GM21528 (cell line): ENCODE data around the gene SYCP3.
A peak's percentile ranks its signal among the peaks of the same experiment; 100 is the strongest.

ENCODE experiments used
- ATAC-seq: cut with Tn5 transposase; IDR thresholded peaks from one replicate; pipeline ENCODE4 v1.9.1; 2021; ENCODE audit warnings: mild to moderate bottlenecking, moderate library complexity; ENCODE audit not compliant: unreplicated experiment, low FRiP score

SYCP3 gene

DNA sequence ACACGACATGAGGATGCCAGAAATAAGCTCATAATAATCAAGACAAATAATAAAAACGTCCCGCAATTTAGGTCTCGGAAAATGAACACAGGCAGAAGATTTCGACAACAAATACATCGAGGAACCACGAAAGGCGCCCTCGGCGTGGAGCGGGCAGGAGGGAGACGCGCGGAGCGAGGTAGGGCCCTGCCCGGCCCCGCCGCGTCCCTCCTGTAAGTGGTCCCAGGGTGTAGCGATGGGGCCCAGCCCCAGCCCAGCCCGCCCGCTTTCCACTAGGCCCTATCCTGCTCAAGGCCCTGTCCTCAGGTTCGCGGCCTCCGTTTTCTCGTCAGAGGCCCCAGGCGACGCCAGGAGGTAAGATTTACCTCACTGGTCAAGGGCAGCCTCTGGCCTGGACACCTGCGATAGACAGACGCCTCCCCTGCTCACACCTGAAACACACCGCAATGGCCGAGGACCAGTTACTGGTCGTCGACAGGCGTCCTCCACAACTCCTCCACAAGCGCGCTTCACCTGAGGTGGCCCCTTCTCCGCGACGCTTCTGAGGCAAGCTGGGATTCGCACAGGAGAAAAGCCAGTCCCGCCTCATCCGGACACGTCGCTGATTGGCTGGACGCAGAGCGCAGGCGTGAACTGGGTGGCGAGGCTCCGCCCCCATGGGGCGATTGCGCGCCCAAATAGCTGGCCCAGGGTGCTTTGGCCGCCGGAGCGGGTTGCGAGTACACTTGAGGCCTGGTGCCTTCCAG, at the start of gene SYCP3:
SYCP3 (minus strand) TSS at position 543 of the 746 bp plus-strand sequence. CDS start 1,527 bp downstream, outside the sequence.
- no peak for ATAC-seq

DNA sequence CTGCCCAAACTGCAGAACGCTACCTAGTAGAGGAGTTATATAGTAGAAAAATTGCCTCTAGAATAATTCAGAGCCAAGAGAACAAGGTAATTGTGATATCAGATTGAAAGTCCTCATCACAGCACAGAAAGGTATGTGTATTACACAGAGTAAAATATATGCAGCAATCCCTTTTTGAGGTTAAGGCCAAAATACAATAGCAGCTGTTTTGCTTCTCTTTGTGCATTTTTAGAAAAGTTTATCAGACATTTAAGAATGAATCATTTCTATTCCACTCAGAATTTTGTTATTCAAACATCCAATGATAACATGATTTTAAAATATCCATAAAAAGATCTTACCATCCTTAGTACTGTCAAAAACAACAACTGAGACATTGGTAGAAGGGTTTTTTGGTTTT, 46.4 kb upstream of the SYCP3 start:
- ATAC-seq, result no peak

DNA sequence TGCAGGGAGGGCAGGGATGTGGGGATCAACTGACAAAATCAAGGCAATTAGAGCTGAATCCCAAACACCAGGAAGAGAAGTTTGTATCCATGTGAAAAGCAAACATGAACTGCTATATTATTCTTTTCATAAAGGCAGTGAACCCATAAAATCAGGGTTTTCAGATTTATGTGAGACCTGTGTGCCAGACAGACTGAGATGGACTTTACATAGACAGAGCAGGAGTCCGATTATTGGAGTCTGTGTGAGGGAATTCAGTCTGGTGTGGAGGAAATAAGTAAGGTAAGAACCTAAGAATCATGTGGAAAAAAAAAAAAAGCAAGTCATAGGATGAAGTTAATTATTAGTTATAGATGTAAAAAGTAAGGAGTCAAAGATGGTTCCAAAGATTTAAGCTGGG, 45.1 kb upstream of the SYCP3 start:
- ATAC-seq, result no peak

GRCh38 chr12:101783838-101784237, 44.6 kb upstream of the SYCP3 start:
- no peak for ATAC-seq

- ATAC-seq, result no peak
These were observed 43.9 kb upstream of the SYCP3 start for GRCh38 chr12:101783150-101783549.

- no peak for ATAC-seq
These were observed 43.0 kb upstream of the SYCP3 start for GRCh38 chr12:101782273-101782731.

- ATAC-seq, result no peak
These were observed 42.6 kb upstream of the SYCP3 start for GRCh38 chr12:101781834-101782233.

GRCh38 chr12:101780599-101780998, 41.3 kb upstream of the SYCP3 start:
- ATAC-seq, result no peak

DNA sequence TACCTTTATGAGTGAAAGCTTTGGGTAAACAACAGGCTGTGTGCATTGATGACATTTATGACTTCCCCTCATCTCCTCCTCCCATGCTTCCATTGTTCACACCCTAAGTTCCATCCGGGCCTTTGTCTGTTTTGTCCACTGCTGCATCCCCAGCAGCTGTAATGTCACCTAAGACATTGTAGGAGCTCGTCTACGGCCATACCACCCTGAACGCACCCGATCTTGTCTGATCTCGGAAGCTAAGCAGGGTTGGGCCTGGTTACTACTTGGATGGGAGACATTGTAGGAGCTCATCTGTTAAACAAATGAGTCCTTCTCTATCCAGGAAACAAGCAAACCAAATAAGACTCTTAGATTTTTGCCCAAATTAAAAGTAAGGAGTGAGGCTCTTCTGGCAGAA, 40.4 kb upstream of the SYCP3 start:
- no peak for ATAC-seq

GRCh38 chr12:101779200-101779599, 39.9 kb upstream of the SYCP3 start:
- no peak for ATAC-seq

GRCh38 chr12:101777978-101778377, 38.7 kb upstream of the SYCP3 start:
- ATAC-seq, result no peak

- ATAC-seq, result no peak
These were observed 38.2 kb upstream of the SYCP3 start for GRCh38 chr12:101777485-101777884.

GRCh38 chr12:101775816-101776215, 36.6 kb upstream of the SYCP3 start:
- ATAC-seq, result no peak

DNA sequence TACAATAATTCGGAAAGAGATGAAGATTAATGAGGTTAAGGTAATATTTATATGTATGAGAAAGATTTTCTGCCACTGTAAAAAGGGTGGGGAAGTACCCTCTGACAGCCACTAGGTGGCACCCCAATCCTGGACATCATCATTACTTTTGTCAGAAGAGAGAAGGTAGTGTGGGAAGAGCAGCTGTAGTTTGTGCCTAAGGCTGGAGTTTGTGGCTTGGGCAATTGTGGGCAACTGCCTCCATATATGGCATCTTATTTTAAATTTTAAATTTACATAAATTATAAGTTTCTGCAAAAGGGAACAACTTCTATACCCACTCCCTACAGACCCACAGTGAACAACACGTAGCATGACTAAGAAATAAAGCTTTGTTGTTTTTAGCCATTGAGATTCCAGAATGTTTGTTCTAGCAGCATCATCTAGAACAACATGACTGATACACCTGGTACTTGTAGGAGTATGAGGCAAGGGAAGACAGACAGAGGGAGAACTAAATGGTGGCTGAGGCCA, 34.4 kb upstream of the SYCP3 start:
- ATAC-seq, result peak; percentile 83

DNA sequence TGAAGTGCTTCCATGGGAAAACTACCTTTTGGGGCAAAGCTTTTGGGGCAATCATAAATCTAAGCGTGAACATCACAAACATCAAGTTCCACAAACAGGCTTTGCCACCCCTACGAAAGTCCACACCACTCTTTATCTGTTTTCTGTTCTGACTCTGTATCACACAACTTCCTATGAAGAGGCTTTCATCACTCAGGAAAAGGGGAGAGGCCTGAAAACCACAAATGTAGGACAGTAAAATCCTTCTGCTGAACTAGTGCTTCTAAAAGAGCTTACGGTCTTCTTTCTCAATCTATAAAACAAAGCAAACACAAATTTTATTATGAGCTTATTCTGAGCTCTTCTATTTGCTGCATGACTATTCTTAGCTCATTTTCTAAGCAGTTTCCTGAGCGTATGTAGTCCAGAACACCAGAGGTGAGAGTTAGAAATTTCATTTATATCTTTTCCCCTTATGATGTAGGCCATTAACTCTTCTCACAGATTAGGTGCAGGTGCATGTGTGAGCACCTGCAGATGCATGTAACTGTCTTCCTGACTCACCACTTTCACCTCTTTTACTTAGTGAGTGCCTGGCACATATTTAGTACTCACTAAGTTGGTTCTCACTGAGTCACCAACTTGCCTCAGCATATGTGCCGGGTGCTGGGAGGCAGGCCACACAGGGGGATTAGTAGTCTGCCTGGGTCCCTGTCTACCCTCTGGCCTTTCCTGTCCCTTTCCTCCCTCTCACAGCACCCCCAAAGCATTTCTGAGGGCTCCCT, 32.9 kb upstream of the SYCP3 start:
- no peak for ATAC-seq

- ATAC-seq, result no peak
These were observed 30.6 kb upstream of the SYCP3 start for GRCh38 chr12:101769865-101770264.

DNA sequence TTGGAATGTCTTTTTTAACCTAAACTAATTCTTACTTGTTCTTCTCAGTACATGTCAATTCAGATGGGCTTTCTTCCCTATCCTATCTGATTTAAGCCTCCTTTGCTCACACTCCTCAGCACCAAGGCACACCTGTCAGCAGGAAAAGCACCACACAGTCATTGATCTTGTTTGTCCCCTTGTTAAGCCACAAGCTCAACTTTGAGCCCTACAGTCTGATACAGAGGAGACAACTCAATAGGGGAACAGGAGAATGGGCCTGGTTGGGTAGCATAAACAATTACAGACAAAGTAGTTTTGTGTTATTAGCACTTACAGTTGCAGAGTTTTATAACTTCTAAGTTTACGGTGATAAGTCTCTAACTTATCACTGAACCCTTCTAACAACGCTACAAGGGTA, 29.5 kb upstream of the SYCP3 start:
- no peak for ATAC-seq

- no peak for ATAC-seq
These were observed 28.3 kb upstream of the SYCP3 start for GRCh38 chr12:101767537-101767936.

- ATAC-seq, result no peak
These were observed 25.0 kb upstream of the SYCP3 start for GRCh38 chr12:101764051-101764792.

DNA sequence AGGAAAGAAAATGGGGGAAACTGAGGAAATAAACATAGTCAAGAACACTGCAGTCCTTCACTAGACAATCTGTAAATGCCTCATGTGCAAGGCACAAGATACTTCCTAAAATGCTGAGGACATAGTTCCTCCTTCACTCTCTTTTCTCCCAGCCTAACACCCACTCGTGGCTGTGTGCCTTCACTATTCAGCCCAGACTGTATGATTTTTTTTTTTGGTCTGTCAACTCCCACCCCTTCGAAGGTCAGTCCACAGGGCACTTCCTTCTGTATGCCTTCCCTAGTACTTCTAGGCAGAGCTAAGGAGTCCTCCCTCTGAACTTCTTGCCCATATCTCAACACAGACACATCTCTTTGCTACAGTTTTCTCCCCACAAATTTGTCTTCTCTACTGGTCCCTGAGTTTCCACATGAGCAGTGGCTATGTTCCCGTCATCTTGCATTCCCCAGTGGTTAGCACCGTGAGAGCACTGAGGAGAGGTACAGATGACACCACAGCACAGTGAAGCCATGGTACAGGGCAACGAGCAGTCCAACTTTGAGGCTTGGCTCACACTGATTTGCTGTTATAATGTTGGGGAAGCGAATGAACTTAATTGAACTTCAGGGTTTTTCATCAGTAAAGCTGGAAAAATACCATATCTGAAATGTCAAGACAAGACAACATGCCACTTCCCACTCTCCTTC, 24.1 kb upstream of the SYCP3 start:
- no peak for ATAC-seq
